ENCODE data around the gene ZKSCAN5. TPM values are rescaled to one million over a fixed set of nuclear protein-coding genes. Genes with fewer than 3 reads are reported as not detected.
A peak's percentile ranks its signal among the peaks of the same experiment; 100 is the strongest.

Gene ZKSCAN5
- total RNA-seq, 4 donors from 2014 or later = 5.7 to 8.5 (median 7.4) TPM

DNA sequence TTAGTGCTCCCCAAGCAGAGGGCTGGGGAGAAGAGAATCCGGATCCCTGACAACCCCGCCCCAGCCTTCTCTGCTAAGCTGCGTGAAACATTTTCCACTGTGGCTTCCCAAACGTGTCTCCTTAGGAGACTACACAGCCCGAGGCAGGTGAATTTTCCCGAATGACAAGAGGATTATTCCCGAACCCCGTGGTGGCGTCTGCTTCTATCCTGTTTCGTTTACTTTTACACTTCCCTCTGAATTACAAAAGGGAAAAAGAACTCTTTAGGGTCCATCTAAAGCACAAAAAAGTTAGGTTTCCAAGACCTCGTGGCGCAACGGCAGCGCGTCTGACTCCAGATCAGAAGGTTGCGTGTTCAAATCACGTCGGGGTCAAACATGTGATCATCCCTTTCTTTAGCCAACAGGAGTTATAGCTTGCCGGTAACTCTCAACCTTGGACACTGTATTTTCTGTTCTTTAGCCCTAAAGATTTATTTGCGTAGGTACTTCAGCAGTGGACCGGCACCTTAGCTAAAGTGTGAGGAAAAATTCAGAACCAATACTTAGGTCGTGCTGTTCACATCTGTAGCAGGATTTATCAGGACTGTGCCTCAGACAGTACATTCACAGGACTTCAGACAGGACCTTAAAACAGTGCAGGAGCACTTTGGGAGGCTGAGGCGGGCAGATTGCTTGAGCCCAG is 34.9 kb upstream of the ZKSCAN5 start:
- Histone ChIP-seq H3K27me3 (no peaks in the 10 kb centered on the region), H3K4me3 (peak overlapping the region; percentile 14), H3K9me3 (no peaks in the 10 kb centered on the region), H3K4me1 (peaks cover 34% of the 10 kb centered on the region), H3K36me3 (no peaks in the 10 kb centered on the region), H3K27ac (no peak overlapping the region)
- 44% methylated on average over 23 of the region's 23 CpGs for WGBS
- DNase-seq (ENCODE audit: low spot score in 2 of 2) = no peak
- TF ChIP-seq POLR2A (IDR thresholded peaks at IDR 0.05) = no peak
- TF ChIP-seq EP300 (IDR thresholded peaks at IDR 0.05) = no peak
- TF ChIP-seq, protein P1, sequence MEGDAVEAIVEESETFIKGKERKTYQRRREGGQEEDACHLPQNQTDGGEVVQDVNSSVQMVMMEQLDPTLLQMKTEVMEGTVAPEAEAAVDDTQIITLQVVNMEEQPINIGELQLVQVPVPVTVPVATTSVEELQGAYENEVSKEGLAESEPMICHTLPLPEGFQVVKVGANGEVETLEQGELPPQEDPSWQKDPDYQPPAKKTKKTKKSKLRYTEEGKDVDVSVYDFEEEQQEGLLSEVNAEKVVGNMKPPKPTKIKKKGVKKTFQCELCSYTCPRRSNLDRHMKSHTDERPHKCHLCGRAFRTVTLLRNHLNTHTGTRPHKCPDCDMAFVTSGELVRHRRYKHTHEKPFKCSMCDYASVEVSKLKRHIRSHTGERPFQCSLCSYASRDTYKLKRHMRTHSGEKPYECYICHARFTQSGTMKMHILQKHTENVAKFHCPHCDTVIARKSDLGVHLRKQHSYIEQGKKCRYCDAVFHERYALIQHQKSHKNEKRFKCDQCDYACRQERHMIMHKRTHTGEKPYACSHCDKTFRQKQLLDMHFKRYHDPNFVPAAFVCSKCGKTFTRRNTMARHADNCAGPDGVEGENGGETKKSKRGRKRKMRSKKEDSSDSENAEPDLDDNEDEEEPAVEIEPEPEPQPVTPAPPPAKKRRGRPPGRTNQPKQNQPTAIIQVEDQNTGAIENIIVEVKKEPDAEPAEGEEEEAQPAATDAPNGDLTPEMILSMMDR (IDR thresholded peaks at IDR 0.05) = no peak
- TF ChIP-seq POLR2AphosphoS5 (IDR thresholded peaks at IDR 0.05) = no peak

DNA sequence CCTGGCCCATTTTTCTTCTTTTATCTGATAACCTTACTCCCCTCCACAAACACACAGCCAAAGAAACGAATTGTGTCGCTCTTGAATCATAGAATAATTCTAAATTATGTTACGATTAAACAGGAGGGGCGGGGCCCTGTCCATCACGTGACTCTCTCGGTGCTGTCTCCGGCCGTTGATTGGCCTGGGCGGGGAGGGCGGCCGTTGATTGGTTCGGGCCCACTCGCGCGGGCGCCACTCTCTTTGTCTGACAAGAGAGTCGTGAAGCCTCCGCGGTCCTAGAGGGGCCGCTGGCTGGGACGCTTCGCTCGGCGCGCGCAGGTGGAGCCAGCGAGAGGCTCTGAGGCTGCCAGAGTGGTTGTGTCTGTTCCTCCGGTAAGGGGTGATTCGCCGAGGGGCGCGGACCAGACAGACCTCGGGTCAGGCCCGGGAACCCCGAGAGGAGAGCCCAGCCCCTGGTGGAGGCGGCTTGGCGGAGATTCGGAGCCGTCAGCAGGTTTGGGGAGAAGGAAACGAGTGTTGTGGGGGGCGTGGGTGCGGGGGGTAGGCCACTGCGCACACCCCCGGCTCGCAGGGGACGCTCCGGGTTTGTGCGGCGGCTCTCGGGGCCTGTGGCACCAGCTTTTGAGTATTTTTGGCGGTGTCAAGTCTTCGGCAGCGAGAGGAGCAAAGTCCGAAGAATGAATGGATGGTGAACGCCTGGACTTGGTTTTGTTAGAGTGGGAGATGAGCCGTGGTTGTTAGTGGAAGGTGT is 31.7 kb upstream of the ZKSCAN5 start, which contains the start of gene ZNF789:
Gene ZNF789, plus strand, starts transcription at position 330 of the 754 bp plus-strand sequence. CDS start 3,567 bp downstream, outside the sequence.
- under 1% methylated on average over 50 of the region's 56 CpGs for WGBS
- Histone ChIP-seq H3K4me3 (peak within 1 kb of the TSS; percentile 86), H3K4me1 (peaks cover 19% of the 10 kb centered on the region), H3K36me3 (no peaks in the 10 kb centered on the region), H3K27me3 (no peaks in the 10 kb centered on the region), H3K9me3 (no peaks in the 10 kb centered on the region), H3K27ac (peak within 1 kb of the TSS; percentile 84)
- TF ChIP-seq POLR2A (IDR thresholded peaks at IDR 0.05) (no peak), POLR2AphosphoS5 (IDR thresholded peaks at IDR 0.05) (no peak), EP300 (IDR thresholded peaks at IDR 0.05) (no peak)
- TF ChIP-seq, protein P1 (IDR thresholded peaks at IDR 0.05) = no peak
- DNase-seq (ENCODE audit: low spot score in 2 of 2) = peak; percentile 99 to 100

DNA sequence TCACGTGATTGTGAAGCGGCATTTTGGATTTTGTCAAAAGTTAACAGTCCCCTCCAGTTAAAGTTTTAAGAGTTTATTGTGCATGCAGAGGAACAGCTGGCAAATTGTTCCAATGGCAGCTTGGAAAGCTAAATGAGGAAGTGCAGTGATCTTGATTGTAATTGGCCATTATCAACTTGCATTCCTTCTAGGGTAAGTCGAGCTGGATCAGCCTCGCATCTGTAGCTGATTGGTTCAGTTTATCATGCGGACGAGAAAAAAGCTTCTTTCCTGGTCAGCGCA is 31.2 kb upstream of the ZKSCAN5 start:
- 1% methylated on average over 7 of the region's 7 CpGs for WGBS
- DNase-seq (ENCODE audit: low spot score in 2 of 2) = no peak
- no peaks in the 10 kb centered on the region for H3K27me3 ChIP-seq
- peaks cover 21% of the 10 kb centered on the region for H3K4me1 ChIP-seq
- peak overlapping the region; percentile 86 for H3K4me3 ChIP-seq
- H3K9me3 ChIP-seq = no peaks in the 10 kb centered on the region
- H3K36me3 ChIP-seq = no peaks in the 10 kb centered on the region
- TF ChIP-seq EP300 (IDR thresholded peaks at IDR 0.05) (no peak), POLR2A (IDR thresholded peaks at IDR 0.05) (no peak), POLR2AphosphoS5 (IDR thresholded peaks at IDR 0.05) (no peak)
- TF ChIP-seq, protein P1 (IDR thresholded peaks at IDR 0.05) = no peak
- peak overlapping the region; percentile 84 for H3K27ac ChIP-seq

DNA sequence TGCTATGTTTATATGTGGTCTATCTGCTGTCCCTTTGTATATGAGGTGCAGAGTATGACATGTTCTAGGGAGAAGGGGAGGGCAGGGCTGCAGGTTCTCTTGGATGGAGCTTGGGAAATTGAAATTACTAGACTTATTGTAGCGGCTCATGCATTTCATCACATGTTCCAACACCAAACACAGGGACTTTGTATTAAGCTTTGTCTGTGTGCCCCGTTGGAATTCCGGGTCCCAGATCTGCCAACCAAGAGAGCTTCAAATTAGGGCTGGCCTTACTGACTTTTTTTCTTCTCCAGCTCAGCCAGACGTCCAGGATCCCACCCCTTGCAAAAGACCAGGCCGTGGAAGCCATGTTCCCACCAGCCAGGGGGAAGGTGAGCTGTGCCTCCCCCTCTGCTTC is 28.4 kb upstream of the ZKSCAN5 start:
- Histone ChIP-seq H3K27me3 (no peaks in the 10 kb centered on the region), H3K4me1 (peaks cover 25% of the 10 kb centered on the region), H3K9me3 (no peaks in the 10 kb centered on the region), H3K36me3 (no peaks in the 10 kb centered on the region), H3K27ac (no peak overlapping the region), H3K4me3 (no peak overlapping the region)
- TF ChIP-seq POLR2AphosphoS5 (IDR thresholded peaks at IDR 0.05) = no peak
- TF ChIP-seq, protein P1 (IDR thresholded peaks at IDR 0.05) = no peak
- TF ChIP-seq POLR2A (IDR thresholded peaks at IDR 0.05) = no peak
- no peak for TF ChIP-seq EP300 (IDR thresholded peaks at IDR 0.05)
- 88% methylated on average over 5 of the region's 5 CpGs for WGBS
- DNase-seq (ENCODE audit: low spot score in 2 of 2) = no peak

Data from suprapubic skin (tissue), 4 donors.